Keratinocyte (primary cell): ENCODE results near the gene ALK. TPM values are rescaled to one million over a fixed set of nuclear protein-coding genes. Genes with fewer than 3 reads are reported as not detected.

Experiments used
- DNase-seq: peaks from one replicate; pipeline ENCODE4 v3.0.0-alpha.2; 2011; ENCODE audit warnings: low read depth, missing footprints, low spot score
- FAIRE-seq: peaks from 2 replicates; lab custom pipeline; 2011; peaks lifted over from hg19 to GRCh38; lab: Jason Lieb, UNC
- H2AFZ ChIP-seq: 2 replicates; pipeline ENCODE4 v1.6.0; 2012; ENCODE audit warnings: low read length, control low read depth, inconsistent platforms; ENCODE audit not compliant: control insufficient read depth
- H3K27ac ChIP-seq: 2 replicates; pipeline ENCODE4 v1.5.1; 2011; ENCODE audit warnings: low read length; ENCODE audit not compliant: control insufficient read depth, insufficient read depth
- H3K27me3 ChIP-seq: 3 replicates; pipeline ENCODE4 v1.6.0; 2011; ENCODE audit warnings: low read length; ENCODE audit not compliant: control insufficient read depth, insufficient read depth; ENCODE audit errors: extremely low read depth
- H3K36me3 ChIP-seq, 2 experiments: 2 replicates in 1 of 2; 3 replicates in 1 of 2; pipeline ENCODE4 v1.5.1; 2011; ENCODE audit warnings: low read length in 2 of 2, mild to moderate bottlenecking in 1 of 2; ENCODE audit not compliant: control insufficient read depth in 2 of 2, insufficient read depth in 2 of 2; ENCODE audit errors: extremely low read depth in 1 of 2
- H3K4me1 ChIP-seq: 3 replicates; pipeline ENCODE4 v1.5.1; 2011; ENCODE audit warnings: low read length; ENCODE audit not compliant: control insufficient read depth, insufficient read depth; ENCODE audit errors: extremely low read depth
- H3K4me2 ChIP-seq: 3 replicates; pipeline ENCODE4 v1.6.0; 2011; ENCODE audit warnings: low read depth, low read length; ENCODE audit not compliant: control insufficient read depth, insufficient read depth; ENCODE audit errors: extremely low read depth
- H3K4me3 ChIP-seq, 3 experiments: fragments of 200-600 bp in 1 of 3; sonication (generic) in 1 of 3; 2 replicates in 2 of 3; 3 replicates in 1 of 3; pipeline ENCODE4 v1.5.1; 2011 to 2016; ENCODE audit warnings: low read length in 3 of 3, mild to moderate bottlenecking in 3 of 3, control low read depth in 2 of 3, inconsistent platforms in 1 of 3, low read depth in 1 of 3, mixed read lengths in 1 of 3, mixed run types in 1 of 3, moderate library complexity in 1 of 3; ENCODE audit not compliant: control insufficient read depth in 2 of 3, insufficient read depth in 2 of 3; ENCODE audit errors: extremely low read depth in 1 of 3
- H3K79me2 ChIP-seq: 2 replicates; pipeline ENCODE4 v1.6.0; 2012; ENCODE audit warnings: low read length; ENCODE audit not compliant: control insufficient read depth, insufficient read depth
- H3K9ac ChIP-seq: 3 replicates; pipeline ENCODE4 v1.6.0; 2011; ENCODE audit warnings: low read length; ENCODE audit not compliant: control insufficient read depth, insufficient read depth; ENCODE audit errors: extremely low read depth
- H3K9me1 ChIP-seq: 3 replicates; pipeline ENCODE4 v1.6.0; 2011; ENCODE audit warnings: low read length; ENCODE audit not compliant: control insufficient read depth, insufficient read depth; ENCODE audit errors: extremely low read depth
- H3K9me3 ChIP-seq: 2 replicates; pipeline ENCODE4 v1.5.1; 2012; ENCODE audit warnings: low read depth, low read length; ENCODE audit not compliant: control insufficient read depth
- H4K20me1 ChIP-seq: 3 replicates; pipeline ENCODE4 v1.6.0; 2011; ENCODE audit warnings: low read length; ENCODE audit not compliant: control insufficient read depth, insufficient read depth; ENCODE audit errors: extremely low read depth
- EZH2 ChIP-seq: IDR thresholded peaks from one replicate; pipeline ENCODE4 v1.6.1; 2012; ENCODE audit warnings: inconsistent platforms, mild to moderate bottlenecking, low read length, moderate library complexity
- dilution Hi-C: fragments of 300-500 bp; cut with MboI; formaldehyde crosslinking; loops from one replicate; pipeline ENCODE4 v1.7.0; 2020; ENCODE audit warnings: low sequenced_read_pairs; ENCODE audit not compliant: extremely low pct_ligation_motif_present
- polyA plus RNA-seq, 5 experiments: library from polyadenylated mRNA; depleted of rRNA in 3 of 5; stranded (reverse) in 3 of 5; stranded (forward) in 1 of 5; unstranded in 1 of 5; fragments of >200 nt; gene quantifications; 1 replicate in 1 of 5; 2 replicates in 3 of 5; 3 replicates in 1 of 5; pipeline versions ENCODE4 v1.2.1 to v1.2.3, GENCODE V29; 2011 to 2012; ENCODE audit warnings: missing spikeins in 2 of 5, low read depth in 1 of 5, low replicate concordance in 1 of 5
- TF ChIP-seq, protein P1 (sequence below), 3 experiments: IDR thresholded peaks in 1 of 3; conservative IDR thresholded peaks in 1 of 3; optimal IDR thresholded peaks in 1 of 3; 2 replicates in 2 of 3; 3 replicates in 1 of 3; pipeline versions ENCODE3 to v1.5.1; 2011; ENCODE audit warnings: low read length in 3 of 3, mild to moderate bottlenecking in 3 of 3, moderate library complexity in 2 of 3, control low read depth in 1 of 3, inconsistent platforms in 1 of 3; ENCODE audit not compliant: insufficient read depth in 2 of 3; ENCODE audit errors: extremely low read depth in 1 of 3

The ALK gene
- polyA plus RNA-seq, 1 donor (not counting 4 experiments of a cell fraction or from before 2014, with no cell fraction given), result not detected

DNA sequence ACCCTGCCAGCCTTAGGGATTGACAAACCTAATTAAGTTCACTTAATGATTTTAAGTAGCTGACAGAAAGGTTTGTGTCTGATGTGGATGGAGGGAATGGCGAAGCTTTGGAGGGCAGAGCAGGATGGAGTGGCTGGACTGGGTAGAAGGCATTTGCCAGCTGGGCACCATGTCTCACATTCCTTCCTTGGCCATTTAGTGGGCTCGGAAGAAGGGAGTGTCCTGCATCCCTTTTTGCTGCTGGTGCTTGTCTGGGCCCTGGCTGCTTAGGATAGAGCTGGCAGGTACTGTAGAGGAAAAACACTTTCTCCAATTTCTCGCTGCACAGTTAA lies 639.5 kb downstream of the ALK start:
- no peak overlapping the region for H3K4me2 ChIP-seq
- no peak overlapping the region for H3K4me3 ChIP-seq
- H3K79me2 ChIP-seq, result no peaks in the 10 kb centered on the region
- H2AFZ ChIP-seq, result no peak overlapping the region
- H3K9me1 ChIP-seq, result no peaks in the 10 kb centered on the region
- no peak for DNase-seq
- TF ChIP-seq, protein P1, sequence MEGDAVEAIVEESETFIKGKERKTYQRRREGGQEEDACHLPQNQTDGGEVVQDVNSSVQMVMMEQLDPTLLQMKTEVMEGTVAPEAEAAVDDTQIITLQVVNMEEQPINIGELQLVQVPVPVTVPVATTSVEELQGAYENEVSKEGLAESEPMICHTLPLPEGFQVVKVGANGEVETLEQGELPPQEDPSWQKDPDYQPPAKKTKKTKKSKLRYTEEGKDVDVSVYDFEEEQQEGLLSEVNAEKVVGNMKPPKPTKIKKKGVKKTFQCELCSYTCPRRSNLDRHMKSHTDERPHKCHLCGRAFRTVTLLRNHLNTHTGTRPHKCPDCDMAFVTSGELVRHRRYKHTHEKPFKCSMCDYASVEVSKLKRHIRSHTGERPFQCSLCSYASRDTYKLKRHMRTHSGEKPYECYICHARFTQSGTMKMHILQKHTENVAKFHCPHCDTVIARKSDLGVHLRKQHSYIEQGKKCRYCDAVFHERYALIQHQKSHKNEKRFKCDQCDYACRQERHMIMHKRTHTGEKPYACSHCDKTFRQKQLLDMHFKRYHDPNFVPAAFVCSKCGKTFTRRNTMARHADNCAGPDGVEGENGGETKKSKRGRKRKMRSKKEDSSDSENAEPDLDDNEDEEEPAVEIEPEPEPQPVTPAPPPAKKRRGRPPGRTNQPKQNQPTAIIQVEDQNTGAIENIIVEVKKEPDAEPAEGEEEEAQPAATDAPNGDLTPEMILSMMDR (optimal IDR thresholded peaks at IDR 0.05 in 1 of 3, IDR thresholded peaks at IDR 0.05 in 1 of 3, conservative IDR thresholded peaks at IDR 0.05 in 1 of 3; ENCODE audit: extremely low read depth in 1 of 3, insufficient read depth in 2 of 3, low read length in 3 of 3), result no peak
- TF ChIP-seq EZH2, result no peak
- no peaks in the 10 kb centered on the region for H3K9me3 ChIP-seq
- H3K27me3 ChIP-seq, result peaks cover 49% of the 10 kb centered on the region
- no peaks in the 10 kb centered on the region for H4K20me1 ChIP-seq
- H3K4me1 ChIP-seq, result peaks cover 4% of the 10 kb centered on the region
- H3K36me3 ChIP-seq, result no peaks in the 10 kb centered on the region
- H3K27ac ChIP-seq, result no peak overlapping the region
- dilution Hi-C loops, result no loop called here
- H3K9ac ChIP-seq, result no peak overlapping the region
- FAIRE-seq, result no peak

DNA sequence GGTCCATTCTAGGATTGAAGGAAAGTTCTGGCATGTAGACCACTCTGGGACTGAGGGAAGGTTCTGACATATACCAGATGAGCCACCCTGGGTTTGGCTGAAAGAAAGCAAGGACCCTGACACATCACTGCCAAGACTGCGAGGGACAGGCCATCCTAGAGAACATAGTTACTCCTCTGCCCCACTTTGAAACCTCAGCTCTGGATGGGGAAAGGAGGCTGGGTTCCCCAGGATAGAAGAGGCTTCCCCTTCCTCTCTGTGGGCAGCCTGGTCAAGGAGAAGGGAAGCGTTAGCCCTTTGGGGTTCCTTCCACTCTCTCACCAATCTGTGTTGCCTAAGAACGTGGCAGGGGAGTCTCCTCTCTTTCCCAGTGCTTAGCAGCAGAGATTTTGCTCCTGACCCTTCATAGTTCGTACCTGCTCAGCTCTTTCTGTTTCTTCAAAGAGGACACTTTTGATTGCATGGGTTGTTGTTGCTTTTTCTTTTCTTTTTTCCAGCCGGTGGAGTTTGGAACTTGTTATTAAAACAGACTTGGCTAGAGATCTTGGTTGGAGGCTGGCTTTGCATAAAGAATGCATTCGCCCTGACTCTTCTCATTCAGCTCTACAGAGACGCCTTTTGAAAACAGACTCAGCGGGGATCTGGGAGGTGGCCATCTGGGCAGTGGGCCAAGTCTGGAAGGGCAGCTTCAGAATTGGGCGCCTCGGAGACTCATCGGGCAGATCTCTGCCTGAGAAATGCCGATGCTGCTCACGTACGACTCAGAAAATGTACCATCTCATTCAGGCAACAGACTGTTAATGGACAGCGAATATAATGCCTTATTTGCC lies 640.1 kb downstream of the ALK start:
- Histone ChIP-seq H3K27ac (no peak overlapping the region), H3K4me1 (peaks cover 4% of the 10 kb centered on the region), H3K9ac (no peak overlapping the region), H4K20me1 (no peaks in the 10 kb centered on the region), H3K79me2 (no peaks in the 10 kb centered on the region), H3K9me1 (no peaks in the 10 kb centered on the region), H3K27me3 (peaks cover 53% of the 10 kb centered on the region), H3K9me3 (no peaks in the 10 kb centered on the region), H3K4me3 (no peak overlapping the region), H2AFZ (no peak overlapping the region), H3K36me3 (no peaks in the 10 kb centered on the region), H3K4me2 (no peak overlapping the region)
- dilution Hi-C loops, result no loop called here
- DNase-seq, result no peak
- TF ChIP-seq EZH2, result no peak
- TF ChIP-seq, protein P1 (optimal IDR thresholded peaks at IDR 0.05 in 1 of 3, IDR thresholded peaks at IDR 0.05 in 1 of 3, conservative IDR thresholded peaks at IDR 0.05 in 1 of 3; ENCODE audit: extremely low read depth in 1 of 3, insufficient read depth in 2 of 3, low read length in 3 of 3), result no peak
- no peak for FAIRE-seq
